Mesenchymal stem cell (in vitro differentiated cells and primary cell): ENCODE data around the gene FLYWCH1.

Experiments
- DNase-seq: peaks from one replicate; pipeline ENCODE4 v3.0.0-alpha.2; 2013
- H2AFZ ChIP-seq: one replicate; pipeline ENCODE4 v1.6.1; 2013; ENCODE audit warnings: low read depth, mild to moderate bottlenecking, control low read depth, inconsistent platforms, low read length, moderate library complexity
- H2AK5ac ChIP-seq: 2 replicates; pipeline ENCODE4 v1.6.1; 2013; ENCODE audit warnings: low read length, moderate library complexity, mild to moderate bottlenecking, inconsistent platforms; ENCODE audit not compliant: severe bottlenecking
- H2BK120ac ChIP-seq: one replicate; pipeline ENCODE4 v1.6.1; 2013; ENCODE audit warnings: low read depth, mild to moderate bottlenecking, inconsistent platforms, low read length, moderate library complexity
- H2BK12ac ChIP-seq, 2 experiments: one replicate each; pipeline ENCODE4 v1.6.1; 2013; ENCODE audit warnings: inconsistent platforms in 2 of 2, low read length in 2 of 2, mild to moderate bottlenecking in 2 of 2, moderate library complexity in 2 of 2, control low read depth in 1 of 2
- H2BK15ac ChIP-seq: one replicate; pipeline ENCODE4 v1.6.1; 2013; ENCODE audit warnings: mild to moderate bottlenecking, low read depth, inconsistent platforms; ENCODE audit not compliant: poor library complexity, severe bottlenecking
- H2BK5ac ChIP-seq: 2 replicates; pipeline ENCODE4 v1.6.1; 2013; ENCODE audit warnings: low read depth, mild to moderate bottlenecking, low read length, control low read depth, inconsistent platforms; ENCODE audit not compliant: poor library complexity, severe bottlenecking
- H3K14ac ChIP-seq, 2 experiments: one replicate each; pipeline ENCODE4 v1.6.1; 2013; ENCODE audit warnings: inconsistent platforms in 2 of 2, low read length in 2 of 2, control low read depth in 1 of 2, mild to moderate bottlenecking in 1 of 2, moderate library complexity in 1 of 2
- H3K18ac ChIP-seq, 2 experiments: one replicate each; pipeline ENCODE4 v1.6.1; 2013; ENCODE audit warnings: inconsistent platforms in 2 of 2, low read length in 2 of 2, control low read depth in 1 of 2, low read depth in 1 of 2, mild to moderate bottlenecking in 1 of 2
- H3K23ac ChIP-seq, 2 experiments: one replicate each; pipeline ENCODE4 v1.6.1; 2013; ENCODE audit warnings: inconsistent platforms in 2 of 2, low read length in 2 of 2, mild to moderate bottlenecking in 2 of 2, moderate library complexity in 2 of 2, control low read depth in 1 of 2
- H3K27ac ChIP-seq: 2 replicates; pipeline ENCODE4 v1.5.1; 2013; ENCODE audit warnings: mild to moderate bottlenecking, moderate library complexity, low read length, control low read depth, inconsistent platforms; ENCODE audit not compliant: poor library complexity, severe bottlenecking
- H3K27me3 ChIP-seq, 2 experiments: 2 replicates each; pipeline versions ENCODE4 v1.6.1 to v1.7.0; 2013; ENCODE audit warnings: low read length in 2 of 2, mild to moderate bottlenecking in 2 of 2, moderate library complexity in 2 of 2, control low read depth in 1 of 2, inconsistent platforms in 1 of 2; ENCODE audit not compliant: control insufficient read depth in 1 of 2, insufficient read depth in 1 of 2
- H3K36me3 ChIP-seq, 2 experiments: 2 replicates each; pipeline versions ENCODE4 v1.6.1 to v1.7.0; 2013; ENCODE audit warnings: low read length in 2 of 2, control low read depth in 1 of 2, inconsistent platforms in 1 of 2, low read depth in 1 of 2, mild to moderate bottlenecking in 1 of 2; ENCODE audit not compliant: insufficient read depth in 2 of 2, control insufficient read depth in 1 of 2
- H3K4ac ChIP-seq, 2 experiments: one replicate each; pipeline ENCODE4 v1.6.1; 2013; ENCODE audit warnings: inconsistent platforms in 2 of 2, low read length in 2 of 2, mild to moderate bottlenecking in 2 of 2, moderate library complexity in 2 of 2, control low read depth in 1 of 2, low read depth in 1 of 2
- H3K4me1 ChIP-seq: 2 replicates; pipeline ENCODE4 v1.6.1; 2013; ENCODE audit warnings: low read depth, low read length, control low read depth; ENCODE audit not compliant: control insufficient read depth, insufficient read depth
- H3K4me2 ChIP-seq: 2 replicates; pipeline ENCODE4 v1.6.1; 2013; ENCODE audit warnings: low read length, mild to moderate bottlenecking, inconsistent platforms; ENCODE audit not compliant: poor library complexity, severe bottlenecking
- H3K4me3 ChIP-seq, 2 experiments: 2 replicates each; pipeline versions ENCODE4 v1.5.1 to v1.7.0; 2013; ENCODE audit warnings: low read length in 2 of 2, mild to moderate bottlenecking in 2 of 2, control low read depth in 1 of 2, low read depth in 1 of 2; ENCODE audit not compliant: insufficient read depth in 1 of 2
- H3K79me1 ChIP-seq: replicated peaks from 2 replicates; pipeline ENCODE4 v1.6.1; 2013; ENCODE audit warnings: mild to moderate bottlenecking, control low read depth, low read length, inconsistent platforms; ENCODE audit not compliant: poor library complexity, severe bottlenecking
- H3K9ac ChIP-seq: 2 replicates; pipeline ENCODE4 v1.7.0; 2013; ENCODE audit warnings: mild to moderate bottlenecking, low read length, moderate library complexity
- H3K9me3 ChIP-seq: 2 replicates; pipeline ENCODE4 v1.7.0; 2013; ENCODE audit warnings: mild to moderate bottlenecking, low read length; ENCODE audit not compliant: control insufficient read depth
- H4K8ac ChIP-seq: one replicate; pipeline ENCODE4 v1.6.1; 2013; ENCODE audit warnings: inconsistent platforms, mild to moderate bottlenecking, low read length, moderate library complexity
- H4K91ac ChIP-seq: one replicate; pipeline ENCODE4 v1.6.1; 2013; ENCODE audit warnings: mild to moderate bottlenecking, low read length, inconsistent platforms
- WGBS: methylation state at CpG from one replicate; pipeline ENCODE4 v1.1.7; 2013; ENCODE audit warnings: mixed read lengths; 5-methylcytosine and 5-hydroxymethylcytosine counted together

FLYWCH1 gene

GRCh38 chr16:2966808-2967191, 55.1 kb downstream of the FLYWCH1 start:
- Histone ChIP-seq H4K91ac (no peak overlapping the region), H3K14ac (no peak overlapping the region), H3K4ac (no peak overlapping the region), H3K23ac (no peak overlapping the region), H3K27ac (no peak overlapping the region), H3K4me1 (peaks cover 59% of the 10 kb centered on the region), H3K27me3 (peaks cover 50 to 62% of the 10 kb centered on the region in 2 experiments), H2AFZ (no peak overlapping the region), H2AK5ac (no peak overlapping the region), H3K4me2 (no peak overlapping the region), H3K79me1 (peaks cover 11% of the 10 kb centered on the region), H3K18ac (no peak overlapping the region), H3K36me3 (peaks cover 0 to 12% of the 10 kb centered on the region in 2 experiments), H2BK12ac (no peak overlapping the region), H2BK15ac (no peak overlapping the region), H2BK5ac (no peak overlapping the region), H2BK120ac (no peak overlapping the region), H3K9me3 (no peaks in the 10 kb centered on the region), H3K9ac (no peak overlapping the region), H4K8ac (no peak overlapping the region), H3K4me3 (no peak overlapping the region)
- 60% methylated on average over 26 of the region's 46 CpGs for WGBS
- no peak for DNase-seq

- Histone ChIP-seq H3K23ac (no peak overlapping the region), H3K27me3 (peaks cover 45 to 58% of the 10 kb centered on the region in 2 experiments), H3K4me3 (no peak overlapping the region), H4K91ac (peak overlapping the region; percentile 21), H3K9ac (no peak overlapping the region), H3K14ac (no peak overlapping the region), H3K79me1 (peaks cover 11% of the 10 kb centered on the region), H2BK12ac (no peak overlapping the region), H2AFZ (no peak overlapping the region), H3K36me3 (peaks cover 0 to 16% of the 10 kb centered on the region in 2 experiments), H3K18ac (no peak overlapping the region), H4K8ac (no peak overlapping the region), H2BK15ac (no peak overlapping the region), H3K4me2 (no peak overlapping the region), H3K27ac (no peak overlapping the region), H2AK5ac (no peak overlapping the region), H3K4ac (no peak overlapping the region), H3K4me1 (peaks cover 60% of the 10 kb centered on the region), H2BK120ac (no peak overlapping the region), H2BK5ac (no peak overlapping the region), H3K9me3 (no peaks in the 10 kb centered on the region)
- no peak for DNase-seq
- WGBS: 68% methylated on average over 50 of the region's 51 CpGs
These were observed 55.5 kb downstream of the FLYWCH1 start for GRCh38 chr16:2967211-2967631.

DNA sequence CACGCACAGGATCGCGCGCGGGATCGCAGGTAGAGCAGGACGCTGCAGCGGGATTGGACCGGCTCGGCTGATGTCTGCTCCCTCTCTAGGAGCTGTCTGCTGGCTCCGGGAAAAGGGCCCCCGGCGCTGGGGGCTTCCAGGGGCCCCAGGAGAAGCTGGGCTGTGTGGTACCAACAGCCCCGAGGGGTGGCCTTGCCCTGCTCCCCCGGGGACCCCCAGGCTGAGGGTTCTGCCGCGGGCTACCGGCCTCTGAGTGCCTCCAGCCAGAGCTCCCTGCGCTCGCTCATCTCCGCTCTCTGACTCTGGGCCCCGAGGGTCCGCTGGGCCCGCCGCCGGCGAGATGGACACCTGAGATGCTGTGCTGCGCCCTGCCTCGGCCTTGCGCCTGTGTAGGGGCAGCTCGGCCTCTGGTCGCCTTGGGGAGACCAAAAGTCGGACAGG, 56.0 kb downstream of the FLYWCH1 start:
- H3K27ac ChIP-seq: no peak overlapping the region
- no peak overlapping the region for H2BK120ac ChIP-seq
- no peaks in the 10 kb centered on the region for H3K9me3 ChIP-seq
- H3K4ac ChIP-seq: no peak overlapping the region
- H3K4me1 ChIP-seq: peaks cover 63% of the 10 kb centered on the region
- no peak overlapping the region for H2AK5ac ChIP-seq
- no peak overlapping the region for H2BK5ac ChIP-seq
- H3K79me1 ChIP-seq: peaks cover 11% of the 10 kb centered on the region
- H3K23ac ChIP-seq: no peak overlapping the region
- H3K18ac ChIP-seq: no peak overlapping the region
- no peak overlapping the region for H4K8ac ChIP-seq
- H3K4me3 ChIP-seq: no peak overlapping the region
- H2BK15ac ChIP-seq: no peak overlapping the region
- no peak overlapping the region for H3K4me2 ChIP-seq
- H3K36me3 ChIP-seq: peaks cover 0 to 19% of the 10 kb centered on the region in 2 experiments
- no peak overlapping the region for H3K9ac ChIP-seq
- 87% methylated on average over 33 of the region's 33 CpGs for WGBS
- DNase-seq: no peak
- H3K14ac ChIP-seq: no peak overlapping the region
- no peak overlapping the region for H2AFZ ChIP-seq
- H4K91ac ChIP-seq: no peak overlapping the region
- no peak overlapping the region for H2BK12ac ChIP-seq
- peaks cover 40 to 53% of the 10 kb centered on the region in 2 experiments for H3K27me3 ChIP-seq

DNA sequence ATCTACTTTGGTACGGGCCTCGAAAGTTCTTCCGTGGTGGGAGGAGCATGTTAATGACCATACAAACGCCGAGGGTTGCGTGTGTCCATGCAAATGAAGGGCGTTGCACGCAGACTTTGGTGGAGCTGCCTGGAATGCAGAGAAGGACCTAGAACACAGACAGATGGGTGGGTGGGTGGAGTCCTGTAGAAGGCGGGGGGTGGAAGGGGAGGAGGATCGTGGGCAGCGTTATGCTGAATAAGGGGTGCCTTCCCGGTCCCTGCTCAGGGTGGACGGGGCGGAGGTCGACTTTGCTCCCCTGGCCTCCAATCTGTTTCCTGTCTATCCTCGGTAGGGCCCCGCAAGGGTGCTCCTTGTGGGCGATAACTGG, 56.6 kb downstream of the FLYWCH1 start:
- Histone ChIP-seq H3K27ac (no peak overlapping the region), H2BK12ac (no peak overlapping the region), H3K4me2 (peak overlapping the region; percentile 100), H2BK5ac (no peak overlapping the region), H3K23ac (no peak overlapping the region), H3K36me3 (peaks cover 0 to 19% of the 10 kb centered on the region in 2 experiments), H3K79me1 (peaks cover 11% of the 10 kb centered on the region), H4K8ac (no peak overlapping the region), H2AFZ (no peak overlapping the region), H3K4me1 (peaks cover 57% of the 10 kb centered on the region), H3K4me3 (peak overlapping the region in 1 of 2 experiments; percentile 80), H3K27me3 (peaks cover 36 to 50% of the 10 kb centered on the region in 2 experiments), H2AK5ac (no peak overlapping the region), H3K9me3 (no peaks in the 10 kb centered on the region), H4K91ac (no peak overlapping the region), H2BK120ac (no peak overlapping the region), H2BK15ac (no peak overlapping the region), H3K18ac (no peak overlapping the region), H3K4ac (no peak overlapping the region), H3K9ac (no peak overlapping the region), H3K14ac (no peak overlapping the region)
- 51% methylated on average over 18 of the region's 18 CpGs for WGBS
- DNase-seq: no peak
